NB4 (cell line): Measurements from ENCODE around the gene BMP4.

Experiments
- CTCF ChIP-seq: IDR thresholded peaks from one replicate; pipeline ENCODE4 v1.5.1; 2012; ENCODE audit warnings: low read depth, low read length
- MAX ChIP-seq: IDR thresholded peaks from 2 replicates; pipeline ENCODE4 v1.6.1; 2011; ENCODE audit warnings: low read depth, low read length
- MYC ChIP-seq: IDR thresholded peaks from 2 replicates; pipeline ENCODE4 v1.6.1; 2011; ENCODE audit warnings: low read depth, low read length
- POLR2A ChIP-seq: IDR thresholded peaks from 2 replicates; pipeline ENCODE4 v1.6.1; 2011; ENCODE audit warnings: mild to moderate bottlenecking; ENCODE audit not compliant: insufficient read length; ENCODE audit errors: extremely low read depth

DNA sequence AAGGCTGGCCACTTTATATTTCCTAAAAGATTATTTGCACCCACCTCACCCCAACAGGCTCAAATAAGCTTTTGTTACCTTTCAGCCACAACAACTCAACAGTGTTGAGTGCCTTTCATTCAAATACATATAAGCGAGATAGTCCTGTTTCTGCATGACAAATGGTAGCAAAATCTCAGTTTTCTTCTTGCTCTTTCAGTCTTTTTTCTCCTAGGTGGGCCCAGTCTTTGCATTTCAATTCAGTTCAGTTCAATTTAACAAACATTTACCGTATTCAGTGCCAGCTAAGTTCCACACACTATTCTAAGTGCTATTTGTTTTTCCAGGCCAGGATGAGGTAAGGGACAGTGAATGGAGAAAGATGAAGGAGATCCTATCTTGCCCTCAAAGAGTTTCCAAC lies 25.9 kb upstream of the BMP4 start:
- no peak for TF ChIP-seq CTCF
- no peak for TF ChIP-seq POLR2A
- no peak for TF ChIP-seq MAX
- no peak for TF ChIP-seq MYC
